Measurements from ENCODE around the gene VWA1.
"Not testable (repeated sequence)": the region's sequence is repeated elsewhere in the genome, so short reads cannot be mapped to it uniquely, and the experiment has no call there.

The VWA1 gene

GRCh38 chr1:1403653-1404052 is 31.8 kb upstream of the VWA1 start:
- DNase-seq (ENCODE audit: low spot score), result no peak

DNA sequence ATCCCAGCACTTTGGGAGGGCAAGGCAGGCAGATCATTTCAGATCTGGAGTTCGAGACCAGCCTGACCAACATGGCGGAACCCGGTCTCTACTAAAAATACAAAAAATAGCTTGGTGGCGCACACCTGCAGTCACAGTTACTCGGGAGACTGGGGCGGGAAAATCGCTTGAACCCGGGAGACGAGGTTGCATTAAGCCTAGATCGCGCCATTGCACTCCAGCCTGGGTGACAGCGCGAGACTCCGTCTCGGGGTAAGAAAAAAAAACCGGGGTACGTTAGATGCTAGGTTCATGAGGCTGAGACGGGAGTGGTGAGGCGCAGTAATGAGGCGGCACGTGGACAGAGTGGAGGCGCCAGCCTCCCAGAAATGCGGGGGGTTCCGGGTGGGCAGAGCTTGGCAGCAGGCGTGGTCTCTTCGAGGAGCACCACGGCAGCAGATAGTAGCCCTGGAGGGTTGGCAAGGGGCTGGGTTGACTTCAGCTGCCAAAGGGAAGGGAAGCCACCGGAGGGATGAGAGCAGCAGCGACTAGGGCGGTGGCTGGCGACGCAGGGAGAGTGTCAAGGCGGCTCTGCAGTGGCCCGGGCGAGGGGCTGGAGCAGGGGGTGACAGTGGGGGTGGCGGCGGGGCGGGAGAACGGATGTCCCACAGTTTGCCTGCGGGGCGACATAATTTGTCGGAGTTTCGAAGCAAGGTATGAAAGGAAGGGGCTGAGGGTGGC is 29.2 kb upstream of the VWA1 start:
- DNase-seq (ENCODE audit: low spot score), result peak; percentile 37

GRCh38 chr1:1406821-1407635 is 28.5 kb upstream of the VWA1 start, which contains the start of gene MRPL20:
Gene MRPL20, minus strand, starts transcription at chr1:1407293. Its CDS starts 76 bp downstream, at chr1:1407217.
- peak; percentile 95 for DNase-seq (ENCODE audit: low spot score)

DNA sequence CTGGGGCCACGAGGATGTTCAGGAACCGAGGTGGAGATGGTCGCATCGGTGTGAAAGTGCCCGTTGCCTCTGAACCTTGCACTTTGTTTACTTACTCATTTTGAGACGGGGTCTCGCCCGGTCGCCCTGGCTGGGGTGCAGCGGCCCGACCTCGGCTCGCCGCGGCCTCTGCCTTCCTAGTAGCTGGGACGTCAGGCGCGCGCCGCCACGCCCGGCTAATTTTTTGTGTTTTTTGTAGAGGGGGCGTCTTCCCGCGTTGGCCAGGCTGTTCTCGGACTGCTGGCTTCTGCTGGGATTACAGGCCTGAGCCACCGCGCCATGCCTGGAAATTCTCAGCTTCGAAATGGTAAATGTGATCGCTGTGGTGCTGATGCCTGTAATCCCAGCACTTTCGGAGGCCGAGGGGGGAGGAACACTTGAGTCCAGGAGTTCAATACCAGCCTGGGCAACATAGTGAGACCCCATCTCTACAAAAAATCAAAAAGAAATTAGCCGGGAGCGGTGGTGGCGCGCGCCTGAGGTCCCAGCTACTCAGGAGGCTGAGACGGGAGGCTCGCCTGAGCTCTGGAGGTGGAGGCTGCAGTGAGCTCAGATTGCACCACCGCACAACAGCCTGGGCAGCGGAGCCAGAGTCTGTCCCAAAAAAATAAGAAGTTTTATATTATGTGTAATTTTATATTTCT is 27.7 kb upstream of the VWA1 start:
- DNase-seq (ENCODE audit: low spot score), result no peak

GRCh38 chr1:1410238-1410637 is 25.3 kb upstream of the VWA1 start:
- not testable (repeated sequence) for DNase-seq (ENCODE audit: low spot score)

DNA sequence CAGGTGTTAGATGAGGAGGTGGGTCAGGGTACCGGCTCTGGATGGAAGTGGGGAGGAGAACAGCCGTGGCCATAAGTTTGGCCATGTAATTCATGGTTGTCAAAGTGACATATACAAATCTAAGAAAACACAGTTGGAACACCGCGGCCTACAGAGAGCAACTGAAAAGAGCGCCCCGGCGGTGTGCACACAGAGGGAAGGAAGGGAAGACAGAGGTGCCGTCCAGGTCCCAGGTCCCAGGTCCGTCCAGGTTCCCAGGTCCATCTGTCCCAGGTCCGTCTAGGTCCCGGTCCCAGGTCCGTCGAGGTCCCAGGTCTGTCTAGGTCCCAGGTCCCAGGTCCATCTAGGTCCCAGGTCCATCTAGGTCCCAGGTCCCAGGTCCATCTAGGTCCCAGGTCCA is 23.9 kb upstream of the VWA1 start:
- peak; percentile 9 for DNase-seq (ENCODE audit: low spot score)

- not testable (repeated sequence) for DNase-seq (ENCODE audit: low spot score)
Observed at GRCh38 chr1:1412311-1412902, 23.1 kb upstream of the VWA1 start.

DNA sequence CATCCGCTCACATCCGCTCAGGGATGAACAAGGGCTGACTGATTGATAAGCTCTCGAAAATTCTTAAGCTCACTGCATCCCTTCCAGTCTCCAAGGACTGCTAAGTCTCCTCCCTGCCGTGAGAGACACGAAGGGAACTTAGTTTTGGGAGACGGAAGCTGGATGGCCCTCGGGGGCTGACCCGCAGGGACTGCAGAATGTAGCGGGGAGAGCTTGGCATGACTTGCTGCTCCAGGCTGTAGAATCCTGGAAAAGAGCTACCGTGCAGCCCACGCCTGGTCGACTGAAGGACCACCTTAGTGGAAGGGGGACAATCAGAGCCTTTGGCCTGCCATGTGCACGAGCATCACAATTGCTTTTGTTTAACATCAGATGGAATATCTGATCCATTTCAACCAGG is 19.7 kb upstream of the VWA1 start:
- DNase-seq (ENCODE audit: low spot score), result no peak

DNA sequence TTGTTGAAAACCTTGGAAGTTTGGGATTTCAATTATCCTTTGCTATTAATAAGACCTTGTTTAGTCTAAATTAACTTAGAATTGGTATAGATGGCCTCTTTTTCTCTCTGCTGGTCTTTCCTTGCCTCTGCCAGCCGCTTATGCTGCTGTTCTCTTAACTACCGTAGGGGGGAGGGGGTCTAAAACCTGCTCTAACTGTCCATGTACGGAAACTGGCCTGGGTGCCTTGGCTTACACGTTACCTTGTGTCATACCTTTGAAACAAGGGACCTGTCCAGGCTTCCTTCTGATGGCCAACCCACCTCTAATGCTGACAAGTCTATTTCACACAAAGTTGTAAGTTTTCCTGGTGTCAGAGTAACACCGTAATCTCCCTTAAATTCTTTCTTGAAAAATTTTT is 18.1 kb upstream of the VWA1 start:
- DNase-seq (ENCODE audit: low spot score), result not testable (repeated sequence)

- DNase-seq (ENCODE audit: low spot score), result not testable (repeated sequence)
Observed at GRCh38 chr1:1417825-1418463, 17.5 kb upstream of the VWA1 start.

GRCh38 chr1:1418464-1419362 is 16.8 kb upstream of the VWA1 start:
- DNase-seq (ENCODE audit: low spot score), result peak; percentile 14

DNA sequence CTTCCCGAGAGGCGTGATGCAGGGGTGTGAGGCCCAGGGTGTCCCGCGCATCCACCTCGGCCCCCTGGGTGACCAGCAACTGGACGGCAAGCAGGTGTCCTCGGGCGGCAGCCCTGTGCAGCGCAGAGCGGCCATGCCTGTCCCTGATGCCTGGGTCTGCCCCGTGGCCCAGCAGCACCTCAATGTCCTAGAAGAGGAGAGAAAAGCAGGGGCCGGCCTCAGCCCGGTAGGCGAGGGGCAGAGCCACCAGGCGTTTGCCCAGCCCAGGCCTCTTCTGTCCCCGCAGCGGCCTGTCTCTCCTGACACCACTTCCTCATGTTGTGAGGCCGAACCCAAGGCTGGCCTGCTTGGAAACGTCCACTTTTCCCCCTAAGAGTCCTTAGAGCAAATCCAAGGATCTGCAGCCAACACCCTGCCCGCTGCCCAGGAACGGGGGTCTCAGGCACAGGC is 16.1 kb upstream of the VWA1 start:
- DNase-seq (ENCODE audit: low spot score), result peak; percentile 17

- DNase-seq (ENCODE audit: low spot score), result peak; percentile 31
Observed at GRCh38 chr1:1419813-1420653, 15.5 kb upstream of the VWA1 start.

GRCh38 chr1:1420654-1421141 is 14.8 kb upstream of the VWA1 start:
- peak; percentile 20 for DNase-seq (ENCODE audit: low spot score)

DNA sequence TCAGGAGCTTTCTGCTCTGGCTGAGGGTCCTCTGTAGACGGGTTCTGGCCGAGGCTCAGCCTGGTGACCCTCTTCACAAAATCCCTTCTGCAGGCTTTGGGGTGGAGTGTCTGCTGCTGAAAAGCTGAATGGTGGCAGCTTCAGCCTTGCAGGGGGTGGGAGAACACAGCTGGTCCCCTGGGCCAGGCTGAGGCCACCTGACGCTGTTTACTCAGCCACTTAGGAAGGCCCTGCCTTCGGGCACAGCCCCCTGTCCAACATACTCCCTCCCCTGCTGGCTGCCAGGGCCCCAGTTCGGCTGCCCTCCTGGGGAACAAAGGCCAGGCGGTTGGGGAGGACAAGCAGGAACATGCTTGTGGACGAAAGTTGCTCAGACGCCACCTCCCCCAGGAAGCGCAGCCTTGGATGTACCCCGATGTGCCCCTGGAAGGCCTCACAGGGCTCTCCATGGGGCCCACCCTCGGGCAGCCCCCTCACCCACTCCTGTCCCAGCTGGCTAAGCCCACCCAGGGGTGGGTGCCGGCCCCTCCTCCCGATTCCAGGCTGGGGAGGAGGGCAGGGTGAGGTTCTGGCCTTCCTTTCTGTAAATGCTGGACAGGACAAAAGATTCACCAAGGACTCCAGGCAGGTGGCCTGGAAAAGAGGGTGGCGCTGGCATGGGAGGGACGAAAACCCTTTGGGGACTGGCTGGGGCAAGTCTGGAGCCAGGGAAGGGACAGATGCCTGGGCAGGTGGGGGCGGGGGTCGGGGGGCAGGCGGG is 14.2 kb upstream of the VWA1 start, which contains the start of gene ANKRD65:
ANKRD65 (minus strand) TSS at position 130 of the 760 bp plus-strand sequence. CDS start 271 bp downstream, outside the sequence.
- peak; percentile 32 for DNase-seq (ENCODE audit: low spot score)

DNA sequence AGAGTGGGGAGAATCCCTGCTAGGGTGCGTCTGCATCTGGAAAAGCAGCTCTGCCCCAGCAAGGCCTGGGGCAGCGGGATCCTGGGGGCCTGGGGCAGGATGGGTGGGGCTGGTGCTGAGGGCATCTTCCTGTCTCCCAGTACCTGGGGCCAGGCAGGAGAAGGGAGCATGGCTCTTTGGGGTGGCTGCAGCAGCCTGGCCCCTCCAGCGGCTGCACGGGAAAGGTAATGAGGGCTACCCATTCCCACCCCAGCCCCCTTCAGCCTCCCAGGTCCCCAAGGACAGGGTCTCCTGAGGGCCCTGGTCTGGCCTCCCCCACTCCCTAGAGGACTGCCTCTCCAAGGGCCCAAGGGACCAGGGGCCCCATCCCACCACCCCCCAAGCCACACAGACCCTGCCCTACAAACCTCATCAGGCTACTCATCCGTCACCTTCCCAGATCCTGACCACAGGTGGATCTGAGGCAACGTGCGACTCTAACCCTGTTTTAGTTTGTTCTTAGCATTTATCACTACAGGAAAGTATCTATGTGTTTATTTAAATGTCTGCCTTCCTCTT is 13.5 kb upstream of the VWA1 start:
- DNase-seq (ENCODE audit: low spot score), result peak; percentile 21

DNA sequence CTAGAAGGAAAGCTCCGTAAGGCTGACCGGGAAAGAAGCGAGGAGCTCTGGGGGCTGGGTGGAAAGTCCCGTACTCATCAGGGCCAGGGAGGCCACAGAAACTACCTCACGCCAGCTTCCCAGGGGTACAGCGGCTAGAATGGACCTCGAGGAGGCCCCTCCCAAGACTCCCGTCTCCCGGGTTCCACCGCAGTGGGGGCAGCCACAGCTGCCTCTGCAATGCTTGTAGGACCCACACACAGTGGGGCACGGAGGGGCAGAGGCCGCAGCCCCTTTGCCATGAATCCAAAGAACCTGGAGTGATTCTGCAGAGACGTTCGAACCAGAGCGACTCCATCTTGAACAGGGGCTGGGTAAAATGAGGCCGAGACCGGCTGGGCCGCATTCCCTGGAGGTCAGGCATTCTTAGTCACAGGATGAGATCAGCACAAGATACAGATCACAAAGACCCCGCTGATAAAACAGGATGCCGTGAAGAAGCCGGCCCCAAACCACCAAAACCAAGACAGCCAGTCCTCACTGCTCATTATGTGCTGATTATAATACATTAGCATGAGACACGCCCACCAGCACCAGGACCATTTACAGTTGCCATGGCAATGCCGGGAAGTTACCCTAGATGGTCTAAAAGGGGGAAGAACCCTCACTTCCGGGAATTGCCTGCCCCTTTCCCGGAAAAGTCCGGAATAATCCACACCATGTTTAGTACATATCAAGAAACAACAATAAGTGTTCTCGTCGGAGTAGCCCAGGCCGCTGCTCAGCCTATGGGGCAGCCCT is 12.8 kb upstream of the VWA1 start:
- DNase-seq (ENCODE audit: low spot score), result peak; percentile 5

- no peak for DNase-seq (ENCODE audit: low spot score)
Observed at GRCh38 chr1:1423245-1423597, 12.3 kb upstream of the VWA1 start.

Measured in D341Med (cell line).